Adrenal gland (tissue), 12 donors: Measurements from ENCODE around the gene RELN. TPM values are rescaled to one million over a fixed set of nuclear protein-coding genes. Genes with fewer than 3 reads are reported as not detected.
"Not testable (repeated sequence)": the region's sequence is repeated elsewhere in the genome, so short reads cannot be mapped to it uniquely, and the experiment has no call there.

ENCODE experiments used
- DNase-seq, 7 donors: peaks; one replicate each; pipeline ENCODE4 v3.0.0-alpha.2; 2019 to 2020
- H3K27ac ChIP-seq, 5 donors: fragments of 200-600 bp; sonication (generic) in 4 of 5; 1 replicate in 3 of 5; 2 replicates in 2 of 5; pipeline versions ENCODE4 v1.5.1 to v1.8.0; 2016 to 2020; ENCODE audit warnings: mild to moderate bottlenecking in 1 of 5
- H3K27me3 ChIP-seq: fragments of 200-600 bp; 2 replicates; pipeline ENCODE4 v1.8.0; 2021
- H3K36me3 ChIP-seq, 2 donors: fragments of 200-600 bp; replicated peaks in 1 of 2; 1 replicate in 1 of 2; 2 replicates in 1 of 2; pipeline versions ENCODE4 v1.5.1 to v1.8.0; 2018 to 2022
- H3K4me1 ChIP-seq, 2 donors: fragments of 200-600 bp; replicated peaks in 1 of 2; 1 replicate in 1 of 2; 2 replicates in 1 of 2; pipeline versions ENCODE4 v1.5.1 to v1.8.0; 2018 to 2021
- H3K4me3 ChIP-seq, 4 donors: fragments of 200-600 bp; sonication (generic) in 3 of 4; one replicate each; pipeline ENCODE4 v1.5.1; 2016 to 2018
- H3K9me3 ChIP-seq, 3 donors: fragments of 200-600 bp; sonication (generic) in 1 of 3; replicated peaks in 1 of 3; 1 replicate in 2 of 3; 2 replicates in 1 of 3; pipeline versions ENCODE4 v1.5.1 to v1.8.0; 2016 to 2021
- POLR2A ChIP-seq, 2 donors: fragments of 450-650 bp; IDR thresholded peaks; one replicate each; pipeline ENCODE4 v1.6.1; 2017; ENCODE audit warnings: antibody characterized with exemption in 2 of 2, mild to moderate bottlenecking in 2 of 2, moderate library complexity in 1 of 2
- WGBS, 4 donors: extraction: QIAGEN DNeasy Blood & Tissue Kit in 2 of 4; methylation state at CpG; one replicate each; pipeline versions ENCODE4 v1.1.5 to v1.1.7; 2013 to 2017; 5-methylcytosine and 5-hydroxymethylcytosine counted together
- intact Hi-C, 2 donors: fragments of 100-400 bp; cut with DNase I; formaldehyde crosslinking; loops; one replicate each; pipeline versions ENCODE4 v1.14.1 to v1.15.0; 2022 to 2023
- polyA plus RNA-seq, 3 donors: library from polyadenylated mRNA; stranded (reverse); fragments of 200-250 nt in 2 of 3; fragments of 350-450 nt in 1 of 3; fragmentation: Illumina TruSeq in 1 of 3; extraction: RNeasy Lipid Tissue Mini Kit (QIAGEN cat#74804) in 1 of 3; gene quantifications; one replicate each; pipeline ENCODE4 v1.2.3, GENCODE V29; 2013 to 2014
- total RNA-seq, 9 donors: library from RNA; depleted of rRNA in 4 of 9; stranded (reverse); fragments of >200 nt in 4 of 9; fragments of 120-200 nt in 1 of 9; fragmentation: NEBNext Ultra II Directional in 1 of 9; extraction: Animal tissue kit (Norgen Biotek cat#: 25700) in 1 of 9; gene quantifications; one replicate each; pipeline versions ENCODE4 v1.1.0 to v1.2.4, GENCODE V29; 2013 to 2023
- TF ChIP-seq, protein P1 (sequence below), 6 experiments: fragments of 450-650 bp in 4 of 6; fragments of 200-600 bp in 2 of 6; sonication (generic) in 1 of 6; IDR thresholded peaks; 1 replicate in 5 of 6; 2 replicates in 1 of 6; pipeline versions ENCODE4 v1.5.1 to v1.8.0; 2016 to 2021; ENCODE audit warnings: antibody characterized with exemption in 6 of 6, mild to moderate bottlenecking in 2 of 6, moderate library complexity in 1 of 6
- donor health status: healthy with polysubstance abuse.
- donor health status: Bipolar disorder and iron deficiency.
- donor health status: DM: yes; HTN: yes; CAD: no.
- donor health status: DM: no; HTN: no; CAD: no.
- donor health status: DM: no; HTN: no; CAD: no.
- donor health status: DM: yes; HTN: yes; CAD: no.

Gene RELN
- total and polyA plus RNA-seq, 12 donors = 0.88 to 7.9 (median 2.3) TPM

DNA sequence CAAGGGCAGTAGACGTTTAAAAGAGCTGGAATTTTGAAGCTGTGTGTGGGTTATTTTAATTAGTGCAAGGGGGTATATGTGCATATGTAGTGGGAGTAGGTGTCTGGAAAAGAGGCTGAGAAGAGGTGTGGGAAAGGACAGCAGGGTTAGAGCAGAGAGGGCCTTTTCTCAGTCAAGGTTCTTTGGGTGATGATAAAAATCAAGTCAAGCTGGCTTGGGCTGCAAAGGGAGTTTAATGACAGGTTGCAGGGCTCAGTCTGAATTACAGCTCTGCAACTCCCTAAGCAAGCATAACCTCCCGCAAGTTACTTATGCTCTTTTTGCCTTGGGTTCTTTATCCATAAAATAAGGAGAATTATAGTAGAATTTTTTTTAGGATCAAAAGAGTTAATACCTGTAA lies 83.5 kb downstream of the RELN start:
- Histone ChIP-seq H3K9me3 (no peaks in the 10 kb centered on the region), H3K4me1 (no peaks in the 10 kb centered on the region), H3K4me3 (no peak overlapping the region), H3K27me3 (no peaks in the 10 kb centered on the region), H3K36me3 (no peaks in the 10 kb centered on the region), H3K27ac (no peak overlapping the region)
- TF ChIP-seq POLR2A (IDR thresholded peaks at IDR 0.05) = no peak
- TF ChIP-seq, protein P1, sequence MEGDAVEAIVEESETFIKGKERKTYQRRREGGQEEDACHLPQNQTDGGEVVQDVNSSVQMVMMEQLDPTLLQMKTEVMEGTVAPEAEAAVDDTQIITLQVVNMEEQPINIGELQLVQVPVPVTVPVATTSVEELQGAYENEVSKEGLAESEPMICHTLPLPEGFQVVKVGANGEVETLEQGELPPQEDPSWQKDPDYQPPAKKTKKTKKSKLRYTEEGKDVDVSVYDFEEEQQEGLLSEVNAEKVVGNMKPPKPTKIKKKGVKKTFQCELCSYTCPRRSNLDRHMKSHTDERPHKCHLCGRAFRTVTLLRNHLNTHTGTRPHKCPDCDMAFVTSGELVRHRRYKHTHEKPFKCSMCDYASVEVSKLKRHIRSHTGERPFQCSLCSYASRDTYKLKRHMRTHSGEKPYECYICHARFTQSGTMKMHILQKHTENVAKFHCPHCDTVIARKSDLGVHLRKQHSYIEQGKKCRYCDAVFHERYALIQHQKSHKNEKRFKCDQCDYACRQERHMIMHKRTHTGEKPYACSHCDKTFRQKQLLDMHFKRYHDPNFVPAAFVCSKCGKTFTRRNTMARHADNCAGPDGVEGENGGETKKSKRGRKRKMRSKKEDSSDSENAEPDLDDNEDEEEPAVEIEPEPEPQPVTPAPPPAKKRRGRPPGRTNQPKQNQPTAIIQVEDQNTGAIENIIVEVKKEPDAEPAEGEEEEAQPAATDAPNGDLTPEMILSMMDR (IDR thresholded peaks at IDR 0.05) = no peak
- intact Hi-C loops = no loop called here
- no peak for DNase-seq
- WGBS, 4 donors = 56 to 78% (median 59%) methylated on average over 2 of the region's 2 CpGs

DNA sequence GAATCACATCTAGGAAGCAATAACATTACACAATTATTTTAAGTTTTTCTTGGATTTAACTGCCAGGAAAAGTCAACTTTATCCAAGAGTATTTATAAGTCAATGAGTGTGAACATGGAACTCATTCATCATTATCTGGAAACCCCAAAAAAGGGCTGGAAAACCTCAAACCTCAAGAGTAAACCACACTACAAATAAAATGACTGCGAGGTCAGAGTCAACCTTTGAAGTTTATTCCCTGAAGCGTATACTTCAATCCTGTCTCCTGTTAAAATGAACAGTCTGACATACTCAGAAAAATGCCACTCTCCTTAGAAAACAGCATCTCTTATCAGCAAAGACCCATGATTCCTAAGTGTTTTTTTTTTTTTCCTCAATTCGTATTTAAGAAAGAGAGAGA lies 86.5 kb downstream of the RELN start:
- intact Hi-C loops = no loop called here
- Histone ChIP-seq H3K27ac (no peak overlapping the region), H3K27me3 (no peaks in the 10 kb centered on the region), H3K4me1 (no peaks in the 10 kb centered on the region), H3K36me3 (no peaks in the 10 kb centered on the region), H3K4me3 (no peak overlapping the region), H3K9me3 (peaks cover 0 to 4% (median 0%) of the 10 kb centered on the region in 3 donors)
- WGBS, 4 donors = 16 to 28% (median 25%) methylated on average over 3 of the region's 3 CpGs
- TF ChIP-seq, protein P1 (IDR thresholded peaks at IDR 0.05) = no peak
- TF ChIP-seq POLR2A (IDR thresholded peaks at IDR 0.05) = no peak
- no peak for DNase-seq

DNA sequence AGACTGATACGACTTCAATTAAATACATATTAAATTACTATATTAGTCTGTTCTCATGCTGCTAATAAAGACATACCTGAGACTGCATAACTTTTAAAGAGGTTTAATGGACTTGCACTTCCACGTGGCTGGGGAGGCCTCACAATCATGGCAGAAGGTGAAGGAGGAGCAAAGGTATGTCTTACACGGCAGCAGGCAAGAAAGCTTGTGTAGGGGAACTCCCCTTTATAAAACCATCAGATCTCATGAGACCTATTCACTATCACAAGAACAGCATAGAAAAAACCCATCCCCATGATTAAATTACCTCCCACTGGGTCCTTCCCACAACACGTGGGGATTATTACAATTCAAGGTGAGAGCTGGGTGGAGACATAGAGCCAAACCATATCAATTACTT lies 92.6 kb downstream of the RELN start:
- H3K4me3 ChIP-seq, H3K27me3 ChIP-seq, H3K9me3 ChIP-seq, intact Hi-C loops, H3K36me3 ChIP-seq, H3K27ac ChIP-seq, H3K4me1 ChIP-seq, DNase-seq: not testable (repeated sequence)
- 77 to 83% (median 79%) methylated on average over 4 of the region's 4 CpGs for WGBS, 4 donors

DNA sequence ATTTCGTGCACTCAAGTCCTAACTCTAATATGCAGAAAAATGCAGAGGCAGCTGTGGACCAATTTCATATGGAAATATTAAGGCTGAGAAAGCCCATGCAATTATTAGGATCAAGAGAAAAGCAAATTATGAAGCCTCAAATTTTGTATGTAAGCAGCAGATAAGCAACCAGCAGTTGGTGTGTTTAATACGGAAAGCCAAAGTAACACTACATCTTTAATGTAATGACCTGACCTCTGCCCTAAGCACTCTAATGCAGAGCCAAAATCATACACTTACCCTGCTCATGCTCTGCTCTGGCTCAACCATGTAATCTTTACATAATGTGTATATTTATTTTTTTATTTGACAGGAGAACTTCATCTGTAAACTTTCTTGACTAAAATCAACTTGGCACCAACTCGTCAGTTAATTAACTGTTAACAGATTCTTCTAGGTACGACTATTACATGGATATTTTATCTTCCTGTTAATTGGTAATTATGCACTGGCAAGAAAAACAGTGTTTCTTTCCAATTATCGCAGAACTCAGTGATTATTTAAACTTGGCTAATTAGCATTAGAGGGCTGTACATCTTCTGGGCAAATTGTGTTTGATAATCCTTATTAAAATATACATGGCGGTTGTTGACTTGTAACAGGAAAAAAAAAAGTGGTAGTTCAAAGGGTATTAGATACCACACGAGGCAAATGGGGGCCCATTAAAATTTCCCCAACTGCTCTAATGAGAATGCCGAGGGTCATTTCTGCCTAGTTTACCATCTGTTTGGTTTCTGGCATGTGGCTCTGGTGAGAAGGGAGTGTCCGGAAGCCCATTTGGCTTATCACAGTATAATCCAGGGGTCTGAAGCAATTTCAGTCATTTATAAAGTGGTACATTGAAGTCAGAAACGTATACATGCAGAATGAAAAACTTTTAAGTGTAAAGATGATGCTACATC lies 94.5 kb downstream of the RELN start:
- 53 to 58% (median 56%) methylated on average over 10 of the region's 10 CpGs for WGBS, 4 donors
- intact Hi-C loops = no loop called here
- peaks cover 0 to 4% (median 0%) of the 10 kb centered on the region in 3 donors for H3K9me3 ChIP-seq
- H3K4me1 ChIP-seq = no peaks in the 10 kb centered on the region
- no peaks in the 10 kb centered on the region for H3K36me3 ChIP-seq
- no peak for DNase-seq
- no peak overlapping the region for H3K4me3 ChIP-seq
- no peaks in the 10 kb centered on the region for H3K27me3 ChIP-seq
- H3K27ac ChIP-seq = no peak overlapping the region
- TF ChIP-seq, protein P1 (IDR thresholded peaks at IDR 0.05) = no peak
- no peak for TF ChIP-seq POLR2A (IDR thresholded peaks at IDR 0.05)
